Upper lobe of left lung (tissue), 6 donors: ENCODE results near the gene KCNN2. TPM values are rescaled to one million over a fixed set of nuclear protein-coding genes. Genes with fewer than 3 reads are reported as not detected.
A peak's percentile ranks its signal among the peaks of the same experiment; 100 is the strongest.

ENCODE experiments used
- ATAC-seq, 2 donors: fragments of 200-7000 bp; cut with Tn5 transposase; one replicate each; pipeline ENCODE4 v1.9.1; 2022; ENCODE audit warnings: mild to moderate bottlenecking in 2 of 2, moderate library complexity in 2 of 2; ENCODE audit not compliant: low FRiP score in 2 of 2
- DNase-seq, 2 donors: peaks; one replicate each; pipeline ENCODE4 v3.0.0-alpha.2; 2019 to 2020
- H3K27ac ChIP-seq, 4 donors: fragments of 200-600 bp; sonication (generic); one replicate each; pipeline ENCODE4 v1.5.1; 2016 to 2019
- H3K27me3 ChIP-seq, 4 donors: fragments of 200-600 bp; sonication (generic); one replicate each; pipeline ENCODE4 v1.5.1; 2017 to 2019
- H3K36me3 ChIP-seq, 4 donors: fragments of 200-600 bp; sonication (generic); one replicate each; pipeline ENCODE4 v1.5.1; 2016 to 2019
- H3K4me1 ChIP-seq, 4 donors: fragments of 200-600 bp; sonication (generic); one replicate each; pipeline ENCODE4 v1.5.1; 2018 to 2019
- H3K4me3 ChIP-seq, 4 donors: fragments of 200-600 bp; sonication (generic); one replicate each; pipeline ENCODE4 v1.5.1; 2017 to 2019; ENCODE audit warnings: mild to moderate bottlenecking in 2 of 4, moderate library complexity in 1 of 4
- H3K9me3 ChIP-seq, 4 donors: fragments of 200-600 bp; sonication (generic); one replicate each; pipeline ENCODE4 v1.5.1; 2018 to 2019
- CTCF ChIP-seq, 6 experiments: fragments of 450-650 bp in 4 of 6; fragments of 200-600 bp in 2 of 6; sonication (generic) in 2 of 6; IDR thresholded peaks; one replicate each; pipeline ENCODE4 v1.5.1; 2016 to 2019; ENCODE audit warnings: antibody characterized with exemption in 6 of 6
- EP300 ChIP-seq, 4 donors: sonication (generic); formaldehyde crosslinking; IDR thresholded peaks; one replicate each; pipeline ENCODE4 v1.5.1; 2017; ENCODE audit warnings: antibody characterized with exemption in 4 of 4, control low read depth in 2 of 4
- POLR2A ChIP-seq, 4 donors: fragments of 450-650 bp; IDR thresholded peaks; one replicate each; pipeline ENCODE4 v1.5.1; 2016 to 2017; ENCODE audit warnings: antibody characterized with exemption in 4 of 4, mild to moderate bottlenecking in 2 of 4
- POLR2AphosphoS5 ChIP-seq, 2 donors: sonication (generic); formaldehyde crosslinking; IDR thresholded peaks; one replicate each; pipeline ENCODE4 v1.5.1; 2017; ENCODE audit warnings: antibody characterized with exemption in 2 of 2
- WGBS, 2 donors: methylation state at CpG; one replicate each; pipeline ENCODE4 v1.1.5; 2017 to 2018; 5-methylcytosine and 5-hydroxymethylcytosine counted together
- total RNA-seq, 6 donors: library from RNA; depleted of rRNA in 4 of 6; stranded (reverse); fragments of >200 nt in 4 of 6; gene quantifications; one replicate each; pipeline versions ENCODE4 v1.1.0 to v1.2.1, GENCODE V29; 2016 to 2021
- donor health status: DM: no; HTN: no; CAD: no; lungs with moderate emphysema.
- donor health status: DM: no; HTN: yes; CAD: no; lungs with severe emphysema.

KCNN2 gene
- total RNA-seq, 6 donors from 2014 or later: 0.55 to 3.2 (median 1.9) TPM

GRCh38 chr5:114415760-114416159 is 53.9 kb downstream of the KCNN2 start:
- no peak overlapping the region for H3K27ac ChIP-seq
- TF ChIP-seq POLR2AphosphoS5 (IDR thresholded peaks at IDR 0.05): no peak
- H3K4me1 ChIP-seq: no peaks in the 10 kb centered on the region
- H3K27me3 ChIP-seq: no peaks in the 10 kb centered on the region
- ATAC-seq (no peak), DNase-seq (no peak)
- 85 to 96% methylated on average over 1 of the region's 1 CpG for WGBS, 2 donors
- H3K9me3 ChIP-seq: no peaks in the 10 kb centered on the region
- no peaks in the 10 kb centered on the region for H3K36me3 ChIP-seq
- no peak overlapping the region for H3K4me3 ChIP-seq

- no peak for ATAC-seq
- Histone ChIP-seq H3K4me3 (no peak overlapping the region), H3K36me3 (no peaks in the 10 kb centered on the region), H3K9me3 (no peaks in the 10 kb centered on the region), H3K27me3 (no peaks in the 10 kb centered on the region), H3K27ac (no peak overlapping the region), H3K4me1 (no peaks in the 10 kb centered on the region)
- 90 to 91% methylated on average over 4 of the region's 4 CpGs for WGBS, 2 donors
- no peak for DNase-seq
- TF ChIP-seq POLR2AphosphoS5 (IDR thresholded peaks at IDR 0.05) (no peak), EP300 (IDR thresholded peaks at IDR 0.05) (no peak), POLR2A (IDR thresholded peaks at IDR 0.05) (no peak), CTCF (IDR thresholded peaks at IDR 0.05) (no peak)
Observed at GRCh38 chr5:114416254-114416653, 54.4 kb downstream of the KCNN2 start.

- Histone ChIP-seq H3K27me3 (no peaks in the 10 kb centered on the region), H3K4me3 (no peak overlapping the region), H3K4me1 (no peaks in the 10 kb centered on the region), H3K27ac (no peak overlapping the region), H3K36me3 (no peaks in the 10 kb centered on the region), H3K9me3 (no peaks in the 10 kb centered on the region)
- ATAC-seq: no peak
- TF ChIP-seq EP300 (IDR thresholded peaks at IDR 0.05) (no peak), CTCF (IDR thresholded peaks at IDR 0.05) (no peak), POLR2A (IDR thresholded peaks at IDR 0.05) (no peak), POLR2AphosphoS5 (IDR thresholded peaks at IDR 0.05) (no peak)
- 87 to 88% methylated on average over 2 of the region's 2 CpGs for whole genome bisulfite sequencing, 2 donors
- DNase-seq: no peak
Observed at GRCh38 chr5:114417519-114417918, 55.6 kb downstream of the KCNN2 start.

GRCh38 chr5:114418176-114419066 is 56.6 kb downstream of the KCNN2 start:
- Histone ChIP-seq H3K36me3 (no peaks in the 10 kb centered on the region), H3K9me3 (no peaks in the 10 kb centered on the region), H3K27me3 (no peaks in the 10 kb centered on the region), H3K4me1 (no peaks in the 10 kb centered on the region), H3K27ac (no peak overlapping the region), H3K4me3 (no peak overlapping the region)
- ATAC-seq (peak in 1 of 2 donors; percentile 49), DNase-seq (no peak)
- TF ChIP-seq POLR2A (IDR thresholded peaks at IDR 0.05) (no peak), EP300 (IDR thresholded peaks at IDR 0.05) (no peak), POLR2AphosphoS5 (IDR thresholded peaks at IDR 0.05) (no peak), CTCF (IDR thresholded peaks at IDR 0.05) (no peak)
- 71 to 73% methylated on average over 7 to 8 of the region's 8 CpGs for WGBS, 2 donors

- WGBS, 2 donors: 97 to 100% methylated on average over 1 of the region's 1 CpG
- Histone ChIP-seq H3K4me3 (no peak overlapping the region), H3K4me1 (no peaks in the 10 kb centered on the region), H3K27me3 (no peaks in the 10 kb centered on the region), H3K9me3 (no peaks in the 10 kb centered on the region), H3K36me3 (no peaks in the 10 kb centered on the region), H3K27ac (no peak overlapping the region)
- ATAC-seq (no peak), DNase-seq (no peak)
- no peak for TF ChIP-seq POLR2A (IDR thresholded peaks at IDR 0.05)
- TF ChIP-seq EP300 (IDR thresholded peaks at IDR 0.05): no peak
- no peak for TF ChIP-seq CTCF (IDR thresholded peaks at IDR 0.05)
- no peak for TF ChIP-seq POLR2AphosphoS5 (IDR thresholded peaks at IDR 0.05)
Observed at GRCh38 chr5:114419067-114419388, 57.2 kb downstream of the KCNN2 start.
